Neuronal stem cell (in vitro differentiated cells): Measurements from ENCODE around the gene PTPRD.

ENCODE experiments used
- DNase-seq: peaks from one replicate; pipeline ENCODE4 v3.0.0-alpha.2; 2013; ENCODE audit warnings: low spot score
- H2AFZ ChIP-seq: one replicate; pipeline ENCODE4 v1.6.1; 2013; ENCODE audit warnings: mild to moderate bottlenecking, low read length, inconsistent platforms
- H2AK5ac ChIP-seq: 2 replicates; pipeline ENCODE4 v1.6.1; 2013; ENCODE audit warnings: low read depth, mild to moderate bottlenecking, inconsistent platforms, low read length, moderate library complexity, mixed read lengths
- H2BK120ac ChIP-seq: 2 replicates; pipeline ENCODE4 v1.6.1; 2013; ENCODE audit warnings: low read depth, mild to moderate bottlenecking, inconsistent platforms, low read length, moderate library complexity, mixed read lengths
- H2BK12ac ChIP-seq: one replicate; pipeline ENCODE4 v1.6.1; 2013; ENCODE audit warnings: low read length, inconsistent platforms
- H2BK15ac ChIP-seq: 2 replicates; pipeline ENCODE4 v1.6.1; 2013; ENCODE audit warnings: mild to moderate bottlenecking, low read length, inconsistent platforms, mixed read lengths
- H2BK5ac ChIP-seq: one replicate; pipeline ENCODE4 v1.6.1; 2013; ENCODE audit warnings: inconsistent platforms, mild to moderate bottlenecking, low read length, moderate library complexity
- H3K14ac ChIP-seq: one replicate; pipeline ENCODE4 v1.6.1; 2013; ENCODE audit warnings: low read length, inconsistent platforms
- H3K18ac ChIP-seq: 2 replicates; pipeline ENCODE4 v1.6.1; 2013; ENCODE audit warnings: low read length, inconsistent platforms
- H3K23ac ChIP-seq: 2 replicates; pipeline ENCODE4 v1.6.1; 2013; ENCODE audit warnings: low read depth, mild to moderate bottlenecking, mixed read lengths, low read length, inconsistent platforms; ENCODE audit not compliant: poor library complexity
- H3K27ac ChIP-seq: replicated peaks from 3 replicates; pipeline ENCODE4 v1.5.1; 2013; ENCODE audit warnings: low read length, inconsistent platforms
- H3K27me3 ChIP-seq, 3 experiments: 2 replicates each; pipeline ENCODE4 v1.6.1; 2013; ENCODE audit warnings: low read length in 3 of 3, mild to moderate bottlenecking in 2 of 3, inconsistent platforms in 1 of 3, low read depth in 1 of 3, mixed read lengths in 1 of 3, moderate library complexity in 1 of 3; ENCODE audit not compliant: control insufficient read depth in 3 of 3, insufficient read depth in 3 of 3
- H3K36me3 ChIP-seq, 2 donors: replicated peaks in 1 of 2; 2 replicates each; pipeline ENCODE4 v1.6.1; 2013; ENCODE audit warnings: low read length in 2 of 2; ENCODE audit not compliant: control insufficient read depth in 2 of 2, insufficient read depth in 2 of 2
- H3K4ac ChIP-seq: 2 replicates; pipeline ENCODE4 v1.6.1; 2013; ENCODE audit warnings: inconsistent platforms, mild to moderate bottlenecking, low read length, moderate library complexity
- H3K4me1 ChIP-seq, 2 donors: 1 replicate in 1 of 2; 2 replicates in 1 of 2; pipeline ENCODE4 v1.6.1; 2013; ENCODE audit warnings: low read length in 2 of 2, low read depth in 1 of 2; ENCODE audit not compliant: control insufficient read depth in 2 of 2, insufficient read depth in 1 of 2
- H3K4me2 ChIP-seq: one replicate; pipeline ENCODE4 v1.6.1; 2013; ENCODE audit warnings: mild to moderate bottlenecking, low read length, inconsistent platforms; ENCODE audit not compliant: insufficient read depth, poor library complexity, severe bottlenecking
- H3K4me3 ChIP-seq, 2 donors: 2 replicates each; pipeline ENCODE4 v1.5.1; 2013; ENCODE audit warnings: low read length in 2 of 2, mild to moderate bottlenecking in 2 of 2, inconsistent platforms in 1 of 2, moderate library complexity in 1 of 2
- H3K79me1 ChIP-seq: one replicate; pipeline ENCODE4 v1.6.1; 2013; ENCODE audit warnings: low read depth, mild to moderate bottlenecking, inconsistent platforms, low read length, moderate library complexity
- H3K9ac ChIP-seq: one replicate; pipeline ENCODE4 v1.6.1; 2013; ENCODE audit warnings: mild to moderate bottlenecking, low read depth, low read length, inconsistent platforms; ENCODE audit not compliant: poor library complexity
- H3K9me3 ChIP-seq, 2 donors: replicated peaks in 1 of 2; 2 replicates each; pipeline versions ENCODE3 to v1.6.1; 2013; ENCODE audit warnings: low read length in 2 of 2, mild to moderate bottlenecking in 2 of 2, inconsistent platforms in 1 of 2, low read depth in 1 of 2, mixed read lengths in 1 of 2, moderate library complexity in 1 of 2; ENCODE audit not compliant: control insufficient read depth in 2 of 2, insufficient read depth in 1 of 2
- H4K8ac ChIP-seq: one replicate; pipeline ENCODE4 v1.6.1; 2013; ENCODE audit warnings: low read depth, mild to moderate bottlenecking, inconsistent platforms, low read length, moderate library complexity
- H4K91ac ChIP-seq: one replicate; pipeline ENCODE4 v1.6.1; 2013; ENCODE audit warnings: low read length, low read depth, mild to moderate bottlenecking, inconsistent platforms; ENCODE audit not compliant: poor library complexity
- WGBS, 2 donors: extraction: QIAGEN DNeasy Blood & Tissue Kit; methylation state at CpG; one replicate each; pipeline ENCODE4 v1.1.7; 2013; ENCODE audit warnings: missing lambda C conversion rate in 2 of 2, mixed read lengths in 1 of 2; ENCODE audit not compliant: insufficient read length in 2 of 2, insufficient replicate concordance in 1 of 2; ENCODE audit errors: extremely low coverage in 2 of 2; 5-methylcytosine and 5-hydroxymethylcytosine counted together

The PTPRD gene

DNA sequence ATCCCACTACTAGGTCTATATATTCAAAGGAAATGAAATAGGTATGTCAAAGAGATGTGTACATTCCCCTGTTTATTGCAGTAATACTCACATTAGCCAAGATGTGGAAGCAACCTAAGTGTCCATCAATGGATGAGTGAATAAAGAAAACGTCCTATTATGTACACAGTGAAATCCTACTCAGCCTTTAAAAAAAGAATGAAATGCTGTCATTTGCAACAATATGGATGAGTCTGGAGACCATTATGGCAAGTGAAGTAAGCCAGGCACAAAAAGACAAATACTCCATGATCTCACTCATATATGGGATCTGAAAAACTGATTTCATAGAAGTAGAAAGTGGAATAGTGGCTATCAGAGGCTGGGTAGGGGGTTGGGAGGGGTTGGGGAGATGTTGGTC lies 1904.1 kb downstream of the PTPRD start:
- Histone ChIP-seq H3K23ac (no peak overlapping the region), H3K18ac (no peak overlapping the region), H3K27ac (no peak overlapping the region), H3K36me3 (no peaks in the 10 kb centered on the region), H3K79me1 (no peaks in the 10 kb centered on the region), H2BK5ac (no peak overlapping the region), H3K9me3 (no peaks in the 10 kb centered on the region), H3K4me3 (no peak overlapping the region), H3K9ac (no peak overlapping the region), H2BK12ac (no peak overlapping the region), H3K27me3 (no peaks in the 10 kb centered on the region), H2BK120ac (no peak overlapping the region), H4K91ac (no peak overlapping the region), H2AK5ac (no peak overlapping the region), H3K14ac (no peak overlapping the region), H2BK15ac (no peak overlapping the region), H4K8ac (no peak overlapping the region), H3K4ac (no peak overlapping the region), H3K4me1 (peaks cover 3% of the 10 kb centered on the region in 2 donors), H2AFZ (no peak overlapping the region), H3K4me2 (no peak overlapping the region)
- no peak for DNase-seq
- no CpG with 5 or more reads among the region's 1 CpG for WGBS, 2 donors

- Histone ChIP-seq H2BK15ac (no peak overlapping the region), H3K4me3 (no peak overlapping the region)
- no CpG with 5 or more reads among the region's 1 CpG for WGBS, 2 donors
Measured at GRCh38 chr9:8706998-8707397, 1905.8 kb downstream of the PTPRD start.

GRCh38 chr9:8706531-8706930 lies 1906.3 kb downstream of the PTPRD start:
- Histone ChIP-seq H2BK5ac (no peak overlapping the region), H2BK12ac (no peak overlapping the region), H3K4ac (no peak overlapping the region), H4K91ac (no peak overlapping the region), H3K36me3 (no peaks in the 10 kb centered on the region), H2AFZ (no peak overlapping the region), H2AK5ac (no peak overlapping the region), H3K9me3 (no peaks in the 10 kb centered on the region), H3K18ac (no peak overlapping the region), H3K23ac (no peak overlapping the region), H3K4me1 (peaks cover 3% of the 10 kb centered on the region in 2 donors), H3K27ac (no peak overlapping the region), H3K79me1 (no peaks in the 10 kb centered on the region), H3K4me2 (no peak overlapping the region), H3K27me3 (no peaks in the 10 kb centered on the region), H4K8ac (no peak overlapping the region), H3K4me3 (no peak overlapping the region), H2BK120ac (no peak overlapping the region), H3K9ac (no peak overlapping the region), H3K14ac (no peak overlapping the region), H2BK15ac (no peak overlapping the region)
- WGBS, 2 donors, result no CpG with 5 or more reads among the region's 6 CpGs
- no peak for DNase-seq

More at GRCh38 chr9:8706998-8707397, 1905.8 kb downstream of the PTPRD start:
- H2AFZ ChIP-seq, result no peak overlapping the region
- no peak overlapping the region for H2BK12ac ChIP-seq
- no peak overlapping the region for H3K27ac ChIP-seq
- H2AK5ac ChIP-seq, result no peak overlapping the region
- no peaks in the 10 kb centered on the region for H3K36me3 ChIP-seq
- no peak overlapping the region for H4K91ac ChIP-seq
- H3K14ac ChIP-seq, result no peak overlapping the region
- no peak overlapping the region for H3K18ac ChIP-seq
- no peak for DNase-seq
- no peak overlapping the region for H2BK120ac ChIP-seq
- no peaks in the 10 kb centered on the region for H3K27me3 ChIP-seq
- no peak overlapping the region for H3K23ac ChIP-seq
- no peak overlapping the region for H3K9ac ChIP-seq
- H2BK5ac ChIP-seq, result no peak overlapping the region
- H4K8ac ChIP-seq, result no peak overlapping the region
- H3K4ac ChIP-seq, result no peak overlapping the region
- H3K4me1 ChIP-seq, result peaks cover 3% of the 10 kb centered on the region in 2 donors
- H3K9me3 ChIP-seq, result no peaks in the 10 kb centered on the region
- H3K79me1 ChIP-seq, result no peaks in the 10 kb centered on the region
- no peak overlapping the region for H3K4me2 ChIP-seq

GRCh38 chr9:8705861-8706260 lies 1906.9 kb downstream of the PTPRD start:
- WGBS, 2 donors, result no CpG with 5 or more reads among the region's 4 CpGs
- Histone ChIP-seq H3K79me1 (no peaks in the 10 kb centered on the region), H4K8ac (no peak overlapping the region)

More at GRCh38 chr9:8705861-8706260, 1906.9 kb downstream of the PTPRD start:
- no peak overlapping the region for H2BK15ac ChIP-seq
- no peak for DNase-seq
- H2AFZ ChIP-seq, result no peak overlapping the region
- H3K14ac ChIP-seq, result no peak overlapping the region
- no peak overlapping the region for H3K18ac ChIP-seq
- H2AK5ac ChIP-seq, result no peak overlapping the region
- H3K9me3 ChIP-seq, result no peaks in the 10 kb centered on the region
- H3K23ac ChIP-seq, result no peak overlapping the region
- no peak overlapping the region for H3K27ac ChIP-seq
- H3K4me1 ChIP-seq, result peaks cover 3% of the 10 kb centered on the region in 2 donors
- no peak overlapping the region for H4K91ac ChIP-seq
- no peaks in the 10 kb centered on the region for H3K36me3 ChIP-seq
- no peaks in the 10 kb centered on the region for H3K27me3 ChIP-seq
- H3K4ac ChIP-seq, result no peak overlapping the region
- no peak overlapping the region for H3K4me2 ChIP-seq
- H3K9ac ChIP-seq, result no peak overlapping the region
- H2BK5ac ChIP-seq, result no peak overlapping the region
- H2BK120ac ChIP-seq, result no peak overlapping the region
- no peak overlapping the region for H3K4me3 ChIP-seq
- H2BK12ac ChIP-seq, result no peak overlapping the region
